ENCODE results near the gene ILDR1.

The ILDR1 gene

DNA sequence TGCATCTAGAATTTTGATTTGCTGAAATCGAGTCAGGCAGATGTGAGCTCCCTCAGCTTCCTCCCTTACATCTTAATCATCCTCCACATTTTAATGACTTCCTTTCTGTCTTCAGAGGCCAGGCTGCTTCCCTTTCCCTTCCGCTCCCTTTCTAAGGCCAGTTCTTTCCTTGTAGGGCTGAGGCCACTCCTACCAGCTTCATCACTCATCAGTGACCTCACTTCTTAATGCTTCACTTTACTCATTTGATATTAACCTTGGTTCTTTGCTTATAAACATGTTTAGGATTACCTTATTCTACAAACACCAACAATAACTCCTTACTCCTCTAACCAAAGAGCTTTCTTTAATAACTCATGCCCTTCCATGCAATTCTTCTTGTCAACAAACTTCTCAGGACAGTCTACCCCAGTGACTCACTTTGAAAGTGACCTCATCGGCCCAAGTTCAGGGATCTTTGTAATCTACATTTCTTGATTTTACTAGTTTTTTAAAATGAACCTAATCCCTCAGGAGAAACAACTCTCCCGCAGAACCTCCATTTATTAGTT, 23.9 kb downstream of the ILDR1 start:
- FAIRE-seq (peak; percentile 50), DNase-seq (ENCODE audit: insufficient read length, low spot score) (no peak)
- TF ChIP-seq TAF1 (IDR thresholded peaks at IDR 0.05; ENCODE audit: low read depth, low read length) (no peak), SPI1 (IDR thresholded peaks at IDR 0.05; ENCODE audit: low read depth, low read length) (0 out of 2 replicates have a peak, but pooled peaks have one; percentile 6)

DNA sequence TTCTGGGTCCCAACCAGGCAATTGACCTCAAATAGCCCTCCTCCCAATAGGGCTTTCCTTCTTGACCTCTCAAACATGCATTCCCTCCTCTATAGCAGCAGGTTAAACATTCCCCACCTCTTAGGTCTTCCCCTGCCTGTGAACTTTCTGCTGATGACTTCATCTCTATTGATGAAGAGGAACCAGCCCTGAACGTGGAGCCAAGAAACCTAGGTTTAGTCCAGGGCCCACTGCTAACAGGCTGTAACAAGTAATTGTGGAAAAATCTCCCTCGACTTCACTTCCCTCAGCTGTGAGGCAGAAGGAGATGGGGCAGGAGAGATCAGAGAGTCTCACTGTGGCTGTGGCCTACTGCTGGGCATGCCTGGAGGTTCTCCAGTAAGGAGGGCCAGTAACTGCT, 24.7 kb downstream of the ILDR1 start:
- TF ChIP-seq POLR2A (IDR thresholded peaks at IDR 0.05; ENCODE audit: low read depth, low read length) (no peak), TAF1 (IDR thresholded peaks at IDR 0.05; ENCODE audit: low read depth, low read length) (no peak), PAX5 (IDR thresholded peaks at IDR 0.05; ENCODE audit: insufficient read depth, low read length, severe bottlenecking) (no peak), POLR2AphosphoS5 (IDR thresholded peaks at IDR 0.05; ENCODE audit: low read depth, low read length) (no peak), SPI1 (IDR thresholded peaks at IDR 0.05; ENCODE audit: low read depth, low read length) (no peak), POU2F2 (IDR thresholded peaks at IDR 0.05; ENCODE audit: low read depth, low read length) (no peak)
- DNase-seq (ENCODE audit: insufficient read length, low spot score): no peak

DNA sequence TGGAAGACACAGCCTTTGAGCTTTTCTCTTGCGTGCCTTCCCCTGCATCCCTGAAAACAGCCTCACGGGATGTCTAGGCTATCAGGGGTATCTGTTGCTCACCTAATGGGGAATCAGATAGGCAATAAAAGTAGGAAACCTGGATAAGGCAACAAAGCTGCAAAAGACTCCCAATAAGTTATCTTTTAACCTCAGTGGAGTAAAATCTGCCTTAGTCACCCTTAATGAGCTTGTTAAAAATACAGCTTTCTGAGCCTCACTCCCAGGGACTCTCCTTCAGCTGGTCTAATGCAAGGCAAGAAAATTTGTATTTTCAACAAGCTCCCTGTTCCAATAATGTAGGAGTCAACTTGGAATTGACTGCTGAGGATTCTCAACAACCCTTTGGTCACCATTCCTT, 25.6 kb downstream of the ILDR1 start:
- FAIRE-seq (no peak), DNase-seq (ENCODE audit: insufficient read length, low spot score) (no peak)
- TF ChIP-seq TAF1 (IDR thresholded peaks at IDR 0.05; ENCODE audit: low read depth, low read length): no peak
- no peak for TF ChIP-seq POLR2A (IDR thresholded peaks at IDR 0.05; ENCODE audit: low read depth, low read length)
- TF ChIP-seq POLR2AphosphoS5 (IDR thresholded peaks at IDR 0.05; ENCODE audit: low read depth, low read length): no peak
- TF ChIP-seq POU2F2 (IDR thresholded peaks at IDR 0.05; ENCODE audit: low read depth, low read length): no peak
- no peak for TF ChIP-seq PAX5 (IDR thresholded peaks at IDR 0.05; ENCODE audit: insufficient read depth, low read length, severe bottlenecking)
- no peak for TF ChIP-seq SPI1 (IDR thresholded peaks at IDR 0.05; ENCODE audit: low read depth, low read length)

More for the DNA sequence above, 24.7 kb downstream of the ILDR1 start:
- peak; percentile 38 for FAIRE-seq

DNA sequence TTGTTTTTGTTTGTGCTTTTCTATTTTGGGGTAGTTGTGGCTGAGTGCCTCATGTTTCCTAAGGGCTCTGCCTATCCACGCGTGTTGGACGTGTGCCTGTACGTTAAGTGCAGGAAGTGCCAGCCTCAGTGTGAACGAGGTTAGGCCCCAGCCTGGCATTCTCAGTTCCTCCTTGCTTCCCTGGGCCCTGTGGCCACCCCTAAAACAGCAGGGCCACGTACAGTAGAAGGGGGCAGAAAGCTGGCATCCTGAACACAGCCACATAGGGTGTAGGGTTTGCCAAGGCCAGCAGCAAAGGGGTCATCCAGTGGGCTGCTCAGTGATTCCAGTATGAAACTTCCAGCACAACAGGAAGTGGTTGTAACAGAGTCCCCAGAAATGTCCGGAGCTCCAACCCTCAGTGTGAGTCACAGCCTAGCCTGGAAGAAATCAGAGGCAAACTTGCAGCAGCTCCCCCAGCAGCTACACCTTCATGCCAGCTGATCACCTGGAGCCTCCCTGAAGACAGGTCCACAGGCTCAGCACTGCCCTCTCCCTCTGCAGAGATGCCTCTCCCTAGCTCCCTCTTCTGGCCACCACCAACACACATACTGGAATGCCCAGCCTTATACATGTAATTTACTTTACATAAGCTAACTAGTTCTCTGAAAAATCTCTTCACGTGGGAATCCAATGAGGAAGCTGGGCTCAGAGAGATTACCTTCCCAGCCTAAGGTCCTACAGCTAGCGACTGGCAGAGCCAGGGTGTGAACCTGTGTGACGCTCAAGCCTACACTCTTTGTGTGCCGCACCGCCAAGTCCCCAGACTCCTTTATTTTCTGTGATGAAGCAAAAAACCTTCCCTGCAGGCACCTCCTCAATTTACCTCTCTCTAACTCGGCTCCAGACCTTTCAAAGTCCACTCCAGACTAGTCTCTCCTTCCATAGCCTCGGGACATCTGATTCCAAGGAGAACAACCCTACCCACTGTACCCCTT, 26.6 kb downstream of the ILDR1 start:
- FAIRE-seq (peak; percentile 87), DNase-seq (ENCODE audit: insufficient read length, low spot score) (no peak)
- TF ChIP-seq TAF1 (IDR thresholded peaks at IDR 0.05; ENCODE audit: low read depth, low read length) (no peak), SPI1 (IDR thresholded peaks at IDR 0.05; ENCODE audit: low read depth, low read length) (peak; percentile 86)

DNA sequence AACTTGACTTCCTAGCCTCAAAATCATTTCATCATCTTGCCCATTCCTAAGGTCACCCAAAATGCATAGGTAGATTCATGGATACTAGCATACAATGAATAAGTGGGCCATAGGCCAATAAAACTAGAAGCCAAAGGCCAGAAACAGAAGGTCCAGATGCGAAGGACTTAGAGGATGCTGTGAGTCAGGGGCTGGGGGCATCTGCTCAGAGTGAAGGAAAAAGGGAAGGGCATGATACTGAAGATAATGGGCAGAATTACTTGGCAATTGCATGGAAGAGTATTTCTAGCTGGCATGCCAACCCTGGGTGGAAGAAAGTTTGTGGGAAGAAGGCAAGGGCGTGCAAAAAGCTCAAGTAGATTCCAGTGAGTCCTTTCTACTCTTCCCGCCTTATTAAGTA, 27.5 kb downstream of the ILDR1 start:
- TF ChIP-seq POLR2AphosphoS5 (IDR thresholded peaks at IDR 0.05; ENCODE audit: low read depth, low read length) (no peak), POLR2A (IDR thresholded peaks at IDR 0.05; ENCODE audit: low read depth, low read length) (no peak), POU2F2 (IDR thresholded peaks at IDR 0.05; ENCODE audit: low read depth, low read length) (no peak), PAX5 (IDR thresholded peaks at IDR 0.05; ENCODE audit: insufficient read depth, low read length, severe bottlenecking) (no peak), TAF1 (IDR thresholded peaks at IDR 0.05; ENCODE audit: low read depth, low read length) (no peak), SPI1 (IDR thresholded peaks at IDR 0.05; ENCODE audit: low read depth, low read length) (no peak)
- DNase-seq (ENCODE audit: insufficient read length, low spot score): no peak
- FAIRE-seq: no peak

- DNase-seq (ENCODE audit: insufficient read length, low spot score) (peak; percentile 49), FAIRE-seq (peak; percentile 98)
- TF ChIP-seq POU2F2 (IDR thresholded peaks at IDR 0.05; ENCODE audit: low read depth, low read length) (peak; percentile 88), TAF1 (IDR thresholded peaks at IDR 0.05; ENCODE audit: low read depth, low read length) (no peak)
These were observed 29.2 kb downstream of the ILDR1 start for GRCh38 chr3:121992601-121993560.

DNA sequence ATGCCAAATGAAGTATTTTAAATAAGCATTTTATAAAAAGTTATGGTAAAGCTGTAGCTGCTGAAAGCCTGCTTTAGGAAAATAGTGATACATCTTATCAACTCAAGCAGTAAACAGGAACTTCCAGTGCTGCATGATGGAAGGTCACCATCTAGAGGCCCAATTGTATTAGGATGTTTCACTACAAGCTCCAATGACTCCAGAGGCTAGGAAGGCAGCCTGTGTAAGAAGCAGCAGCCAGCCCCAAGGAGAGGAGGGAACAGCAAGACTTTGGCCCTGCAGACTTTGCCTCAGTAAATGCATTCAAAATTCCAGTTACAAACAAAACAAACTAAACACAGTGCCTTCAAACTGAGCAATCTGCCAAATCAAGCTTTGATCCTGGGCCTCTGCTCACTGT, 32.1 kb downstream of the ILDR1 start:
- DNase-seq (ENCODE audit: insufficient read length, low spot score): no peak

GRCh38 chr3:121988146-121988545, 33.9 kb downstream of the ILDR1 start:
- FAIRE-seq: no peak
- TF ChIP-seq POLR2A (IDR thresholded peaks at IDR 0.05; ENCODE audit: low read depth, low read length) (no peak), TAF1 (IDR thresholded peaks at IDR 0.05; ENCODE audit: low read depth, low read length) (no peak), SPI1 (IDR thresholded peaks at IDR 0.05; ENCODE audit: low read depth, low read length) (no peak), POU2F2 (IDR thresholded peaks at IDR 0.05; ENCODE audit: low read depth, low read length) (no peak), POLR2AphosphoS5 (IDR thresholded peaks at IDR 0.05; ENCODE audit: low read depth, low read length) (no peak), PAX5 (IDR thresholded peaks at IDR 0.05; ENCODE audit: insufficient read depth, low read length, severe bottlenecking) (no peak)

More for the DNA sequence above, 32.1 kb downstream of the ILDR1 start:
- TF ChIP-seq PAX5 (IDR thresholded peaks at IDR 0.05; ENCODE audit: insufficient read depth, low read length, severe bottlenecking) (no peak), SPI1 (IDR thresholded peaks at IDR 0.05; ENCODE audit: low read depth, low read length) (no peak), POLR2A (IDR thresholded peaks at IDR 0.05; ENCODE audit: low read depth, low read length) (no peak), POU2F2 (IDR thresholded peaks at IDR 0.05; ENCODE audit: low read depth, low read length) (no peak), POLR2AphosphoS5 (IDR thresholded peaks at IDR 0.05; ENCODE audit: low read depth, low read length) (no peak), TAF1 (IDR thresholded peaks at IDR 0.05; ENCODE audit: low read depth, low read length) (no peak)
- FAIRE-seq: peak; percentile 23

GRCh38 chr3:121985846-121986245, 36.2 kb downstream of the ILDR1 start:
- no peak for DNase-seq (ENCODE audit: insufficient read length, low spot score)
- no peak for TF ChIP-seq TAF1 (IDR thresholded peaks at IDR 0.05; ENCODE audit: low read depth, low read length)
- TF ChIP-seq POLR2A (IDR thresholded peaks at IDR 0.05; ENCODE audit: low read depth, low read length): no peak
- no peak for TF ChIP-seq SPI1 (IDR thresholded peaks at IDR 0.05; ENCODE audit: low read depth, low read length)
- TF ChIP-seq POU2F2 (IDR thresholded peaks at IDR 0.05; ENCODE audit: low read depth, low read length): no peak
- TF ChIP-seq POLR2AphosphoS5 (IDR thresholded peaks at IDR 0.05; ENCODE audit: low read depth, low read length): no peak
- no peak for TF ChIP-seq PAX5 (IDR thresholded peaks at IDR 0.05; ENCODE audit: insufficient read depth, low read length, severe bottlenecking)
- FAIRE-seq: no peak

More at GRCh38 chr3:121988146-121988545, 33.9 kb downstream of the ILDR1 start:
- DNase-seq (ENCODE audit: insufficient read length, low spot score): no peak
